Activated CD4-positive, alpha-beta T cell treated with anti-CD3 and anti-CD28 coated beads for 48 hours (primary cell): Measurements from ENCODE around the gene MPC2.
"Not testable (repeated sequence)": the region's sequence is repeated elsewhere in the genome, so short reads cannot be mapped to it uniquely, and the experiment has no call there.

Experiments
- DNase-seq: peaks from one replicate; pipeline ENCODE4 v3.0.0-alpha.2; 2020

The MPC2 gene

DNA sequence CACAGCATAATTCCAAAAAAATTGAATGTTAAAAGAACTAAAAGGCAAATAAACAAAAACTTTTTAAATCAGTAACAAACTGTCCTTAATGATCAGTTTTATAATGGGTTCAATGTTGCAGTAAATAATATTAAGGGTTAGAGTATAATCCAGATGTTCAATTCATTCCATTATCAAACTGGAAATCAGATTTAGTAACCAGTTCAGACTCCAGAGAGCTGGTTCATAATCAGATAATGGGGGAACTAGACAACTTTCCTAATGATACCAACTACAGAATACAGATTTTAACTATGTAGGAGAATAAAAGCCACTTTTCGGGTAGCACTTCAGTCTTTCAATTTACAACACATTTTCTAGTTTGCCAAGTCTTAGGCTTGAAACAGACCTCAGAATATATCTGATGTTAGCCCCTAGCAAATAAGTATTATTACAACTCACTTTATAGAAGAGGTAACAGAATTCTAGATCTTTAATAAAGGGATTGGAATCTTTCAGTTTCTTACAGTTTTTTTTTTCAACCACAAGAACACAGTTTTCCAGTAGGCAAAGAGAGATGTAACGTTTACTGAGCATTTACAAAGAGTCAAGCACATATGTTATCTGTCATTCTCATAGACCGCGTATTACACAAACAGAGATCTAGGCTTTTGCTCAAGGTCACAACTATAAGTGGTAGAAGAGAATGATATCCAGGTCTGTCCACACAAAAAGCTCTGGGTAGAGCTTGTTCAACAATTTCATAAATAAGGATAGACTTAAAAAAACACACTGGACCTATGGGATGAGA is 2.3 kb downstream of the MPC2 start:
- no peak for DNase-seq

DNA sequence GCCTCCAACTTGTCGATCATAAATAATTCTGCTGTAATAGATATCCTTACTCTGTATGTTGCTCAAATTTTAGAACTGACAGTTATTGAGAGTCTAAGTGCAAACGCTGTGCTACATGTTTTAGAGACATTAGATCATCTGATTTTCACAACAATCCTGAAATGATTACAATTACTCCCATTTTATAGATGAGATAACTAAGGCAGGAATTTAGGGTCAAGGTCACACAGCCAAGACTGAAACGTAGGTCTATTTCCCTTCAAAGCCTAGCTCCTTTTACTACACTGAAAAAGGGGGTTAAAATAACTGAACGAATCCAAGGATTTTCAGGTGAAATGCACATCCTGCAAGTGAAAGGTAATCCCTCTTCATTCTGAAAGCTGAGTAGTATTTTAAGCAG is 3.1 kb downstream of the MPC2 start:
- no peak for DNase-seq

DNA sequence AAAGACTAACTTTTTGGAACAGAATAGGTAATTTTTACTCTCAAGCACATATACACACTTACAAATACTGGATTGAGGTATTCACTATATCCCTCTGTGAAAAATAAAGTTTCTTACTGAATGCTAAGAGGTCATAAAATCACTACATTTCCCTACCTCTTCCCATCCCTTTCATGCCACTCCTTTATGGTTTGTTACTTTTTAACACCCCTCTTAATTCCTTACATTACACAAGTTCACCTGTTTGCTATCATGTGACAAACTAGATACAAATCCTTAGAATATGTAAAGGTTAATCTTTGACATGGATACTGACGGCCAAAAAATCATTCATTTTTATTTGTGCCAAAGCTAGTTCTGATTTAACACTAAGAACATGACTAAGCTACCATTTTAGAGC is 7.1 kb downstream of the MPC2 start:
- no peak for DNase-seq

- DNase-seq: not testable (repeated sequence)
Measured at GRCh38 chr1:167928919-167929318, 8.0 kb downstream of the MPC2 start.

- no peak for DNase-seq
Measured at GRCh38 chr1:167928457-167928852, 8.4 kb downstream of the MPC2 start.

GRCh38 chr1:167927046-167927754 is 9.7 kb downstream of the MPC2 start:
- no peak for DNase-seq

DNA sequence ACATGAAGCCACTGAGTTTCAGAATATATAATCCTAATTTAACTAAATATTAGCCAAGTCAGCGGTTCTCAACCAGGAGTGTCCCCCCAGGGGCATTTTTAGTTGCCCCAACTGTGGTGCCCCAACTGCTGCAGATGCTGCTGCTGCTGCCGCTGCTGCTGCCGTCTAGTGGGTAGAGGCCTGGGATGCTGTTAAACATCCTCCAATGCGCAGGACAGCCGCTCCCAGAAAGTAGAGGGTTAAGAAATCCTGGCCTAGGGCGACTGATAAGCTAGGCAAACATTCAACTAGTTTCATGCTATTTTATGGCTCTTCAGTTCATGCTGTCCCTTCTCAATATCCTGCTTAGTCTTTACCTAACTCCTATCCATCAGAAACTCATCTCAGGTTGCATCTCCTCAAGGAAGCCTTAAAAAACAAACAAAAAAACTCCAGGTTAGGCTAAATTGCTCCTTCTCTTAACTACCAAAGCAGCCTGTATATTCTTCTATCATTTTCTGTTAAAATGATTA is 10.3 kb downstream of the MPC2 start:
- no peak for DNase-seq

- no peak for DNase-seq
Measured at GRCh38 chr1:167924543-167925231, 12.2 kb downstream of the MPC2 start.

DNA sequence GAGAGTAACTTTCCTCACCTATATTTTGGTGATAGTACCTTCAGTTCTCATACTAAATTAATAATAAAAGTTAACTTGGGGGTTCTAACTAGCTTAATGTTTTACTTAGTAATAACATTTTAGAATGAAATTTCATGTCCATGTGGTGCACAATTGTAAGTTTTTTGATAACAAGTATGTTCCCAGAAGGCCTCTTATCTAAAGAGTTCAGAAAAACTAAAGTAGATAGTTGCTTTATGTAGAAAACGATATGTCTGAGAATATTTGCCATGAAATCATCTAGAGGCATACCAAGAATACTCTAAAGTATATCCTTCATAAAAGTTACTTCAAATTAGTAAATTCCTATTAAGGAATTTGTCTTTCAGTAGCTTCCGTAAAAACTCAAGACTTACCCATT is 12.8 kb downstream of the MPC2 start:
- no peak for DNase-seq

GRCh38 chr1:167923324-167924056 is 13.4 kb downstream of the MPC2 start:
- DNase-seq: no peak

DNA sequence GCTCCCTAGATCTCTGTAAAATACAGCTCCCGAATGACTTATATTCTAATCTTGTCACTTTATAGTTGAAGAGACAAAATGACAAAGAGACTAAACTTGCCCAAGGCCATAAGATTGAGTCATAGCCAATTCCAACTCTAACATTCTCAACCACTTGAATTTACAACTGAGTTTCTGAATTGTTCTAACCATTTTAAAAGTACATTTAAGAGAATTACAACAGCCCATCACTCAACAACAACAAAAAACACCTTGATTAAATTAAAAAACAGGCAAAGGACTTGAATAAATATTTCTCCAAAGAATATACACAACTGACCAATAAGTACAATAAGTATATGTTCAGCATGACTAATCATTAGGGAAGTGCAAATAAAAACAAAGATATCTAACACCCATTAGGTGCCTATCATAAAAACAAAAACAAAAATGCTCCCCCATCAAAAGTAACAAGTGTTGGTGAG is 14.2 kb downstream of the MPC2 start:
- no peak for DNase-seq

GRCh38 chr1:167922023-167922422 is 14.8 kb downstream of the MPC2 start:
- DNase-seq: no peak

DNA sequence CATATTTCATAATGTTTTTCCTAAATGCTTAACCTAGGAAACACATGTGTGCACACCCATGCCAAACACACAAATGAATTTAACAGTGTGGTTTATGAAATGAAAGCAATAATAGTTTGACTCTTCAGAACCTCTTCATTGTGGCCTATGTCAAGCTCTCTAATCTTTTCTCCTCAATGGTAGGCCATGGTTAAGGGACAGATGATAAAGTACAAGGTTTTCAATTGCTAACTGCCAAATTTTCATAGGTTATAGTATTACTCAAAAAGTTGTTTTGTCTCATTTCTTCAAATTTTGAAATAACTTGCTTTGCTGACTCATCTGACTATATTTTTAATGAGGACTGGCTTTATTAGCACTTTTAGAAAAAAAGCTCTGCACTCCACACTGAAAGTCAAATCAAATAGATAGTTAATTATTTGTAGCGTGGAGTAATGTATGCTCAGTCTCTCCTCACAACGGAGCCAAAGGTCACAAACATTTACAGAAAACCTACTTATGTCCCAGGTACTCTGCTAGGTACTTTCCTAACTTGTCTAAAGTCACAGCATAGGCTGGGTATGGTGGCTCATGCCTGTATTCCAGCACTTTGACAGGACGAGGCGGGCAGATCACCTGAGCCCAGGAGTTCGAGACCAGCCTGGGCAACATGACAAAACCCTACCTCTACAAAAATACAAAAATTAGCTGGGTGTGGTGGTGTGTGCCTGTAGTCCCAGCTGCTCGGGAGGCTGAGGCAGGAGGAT is 19.9 kb downstream of the MPC2 start:
- DNase-seq: no peak

DNA sequence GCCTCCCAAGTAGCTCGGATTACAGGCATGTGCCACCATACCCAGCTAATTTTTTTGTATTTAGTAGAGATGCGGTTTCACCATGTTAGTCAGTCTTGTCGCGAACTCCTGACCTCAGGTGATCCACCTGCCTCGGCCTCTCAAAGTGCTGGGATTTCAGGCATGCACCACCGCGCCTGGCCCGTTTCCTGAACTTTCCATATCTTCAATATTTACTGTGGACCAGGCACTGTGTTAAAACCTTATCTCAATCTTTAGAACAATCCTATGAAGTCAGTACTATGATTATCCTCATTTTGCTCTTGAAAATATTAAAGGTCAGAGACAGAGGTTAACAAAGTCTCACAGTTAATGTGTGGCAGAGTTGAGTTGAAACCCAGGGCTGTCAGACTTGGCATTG is 21.3 kb downstream of the MPC2 start:
- no peak for DNase-seq

GRCh38 chr1:167913895-167914496 is 22.9 kb downstream of the MPC2 start, which contains the start of gene ADCY10:
ADCY10 (minus strand) TSS chr1:167914134; CDS start chr1:167905140, 8,994 bp downstream.
- DNase-seq: no peak

GRCh38 chr1:167912294-167912693 is 24.6 kb downstream of the MPC2 start:
- DNase-seq: no peak

- DNase-seq: no peak
Measured at GRCh38 chr1:167911413-167911812, 25.5 kb downstream of the MPC2 start.

GRCh38 chr1:167910530-167910929 is 26.3 kb downstream of the MPC2 start:
- no peak for DNase-seq

- DNase-seq: no peak
Measured at GRCh38 chr1:167909691-167910180, 27.1 kb downstream of the MPC2 start.

GRCh38 chr1:167905671-167906070 is 31.2 kb downstream of the MPC2 start:
- no peak for DNase-seq

GRCh38 chr1:167905182-167905581 is 31.7 kb downstream of the MPC2 start:
- DNase-seq: no peak
